ENCODE measurements around the gene ARHGAP1.

Gene ARHGAP1

GRCh38 chr11:46639197-46639839, 61.1 kb downstream of the ARHGAP1 start:
- no peak for TF ChIP-seq CTCF (IDR thresholded peaks at IDR 0.05; ENCODE audit: poor library complexity, severe bottlenecking)
- H3K36me3 ChIP-seq (ENCODE audit: low read depth) = peaks cover 22% of the 10 kb centered on the region
- H3K9me3 ChIP-seq (ENCODE audit: severe bottlenecking) = no peaks in the 10 kb centered on the region
- H3K27me3 ChIP-seq (ENCODE audit: insufficient read depth, poor library complexity, severe bottlenecking) = no peaks in the 10 kb centered on the region
- no peak overlapping the region for H3K4me3 ChIP-seq (ENCODE audit: severe bottlenecking)
- DNase-seq (ENCODE audit: low spot score) (no peak), ATAC-seq (ENCODE audit: low read depth) (no peak)
- H3K4me1 ChIP-seq (ENCODE audit: insufficient read depth, poor library complexity, severe bottlenecking) = no peaks in the 10 kb centered on the region
- H3K27ac ChIP-seq (ENCODE audit: poor library complexity, severe bottlenecking) = no peak overlapping the region

GRCh38 chr11:46637546-46637945, 62.9 kb downstream of the ARHGAP1 start:
- DNase-seq (ENCODE audit: low spot score) (no peak), ATAC-seq (ENCODE audit: low read depth) (no peak)
- H3K4me1 ChIP-seq (ENCODE audit: insufficient read depth, poor library complexity, severe bottlenecking) = no peaks in the 10 kb centered on the region
- no peak overlapping the region for H3K27ac ChIP-seq (ENCODE audit: poor library complexity, severe bottlenecking)
- H3K9me3 ChIP-seq (ENCODE audit: severe bottlenecking) = no peaks in the 10 kb centered on the region
- H3K27me3 ChIP-seq (ENCODE audit: insufficient read depth, poor library complexity, severe bottlenecking) = no peaks in the 10 kb centered on the region
- H3K4me3 ChIP-seq (ENCODE audit: severe bottlenecking) = no peak overlapping the region
- H3K36me3 ChIP-seq (ENCODE audit: low read depth) = peaks cover 19% of the 10 kb centered on the region
- TF ChIP-seq CTCF (IDR thresholded peaks at IDR 0.05; ENCODE audit: poor library complexity, severe bottlenecking) = no peak

GRCh38 chr11:46635557-46636139, 64.8 kb downstream of the ARHGAP1 start:
- no peak for ATAC-seq (ENCODE audit: low read depth)
- Histone ChIP-seq H3K4me1 (ENCODE audit: insufficient read depth, poor library complexity, severe bottlenecking) (no peaks in the 10 kb centered on the region), H3K27ac (ENCODE audit: poor library complexity, severe bottlenecking) (no peak overlapping the region), H3K27me3 (ENCODE audit: insufficient read depth, poor library complexity, severe bottlenecking) (no peaks in the 10 kb centered on the region), H3K4me3 (ENCODE audit: severe bottlenecking) (no peak overlapping the region), H3K36me3 (ENCODE audit: low read depth) (peaks cover 27% of the 10 kb centered on the region), H3K9me3 (ENCODE audit: severe bottlenecking) (no peaks in the 10 kb centered on the region)
- no peak for TF ChIP-seq CTCF (IDR thresholded peaks at IDR 0.05; ENCODE audit: poor library complexity, severe bottlenecking)
- no peak for DNase-seq (ENCODE audit: low spot score)

- Histone ChIP-seq H3K27ac (ENCODE audit: poor library complexity, severe bottlenecking) (no peak overlapping the region), H3K4me3 (ENCODE audit: severe bottlenecking) (no peak overlapping the region), H3K9me3 (ENCODE audit: severe bottlenecking) (no peaks in the 10 kb centered on the region), H3K27me3 (ENCODE audit: insufficient read depth, poor library complexity, severe bottlenecking) (no peaks in the 10 kb centered on the region), H3K4me1 (ENCODE audit: insufficient read depth, poor library complexity, severe bottlenecking) (no peaks in the 10 kb centered on the region), H3K36me3 (ENCODE audit: low read depth) (peaks cover 29% of the 10 kb centered on the region)
- ATAC-seq (ENCODE audit: low read depth) (no peak), DNase-seq (ENCODE audit: low spot score) (no peak)
- TF ChIP-seq CTCF (IDR thresholded peaks at IDR 0.05; ENCODE audit: poor library complexity, severe bottlenecking) = no peak
These were observed 66.9 kb downstream of the ARHGAP1 start for GRCh38 chr11:46633291-46634217.
